B cell (primary cell): Measurements from ENCODE around the gene IFI30.

ENCODE experiments used
- CTCF ChIP-seq: fragments of 200-600 bp; IDR thresholded peaks from one replicate; pipeline ENCODE4 v1.8.0; 2022; ENCODE audit warnings: antibody characterized with exemption, mild to moderate bottlenecking
- EZH2 ChIP-seq: IDR thresholded peaks from 2 replicates; pipeline ENCODE4 v1.6.1; 2012; ENCODE audit warnings: borderline replicate concordance, low read depth, mild to moderate bottlenecking, moderate library complexity, low read length; ENCODE audit not compliant: insufficient read depth, poor library complexity, severe bottlenecking

GRCh38 chr19:18144361-18144760 lies 29.3 kb upstream of the IFI30 start:
- TF ChIP-seq CTCF (no peak), EZH2 (no peak)
